Endothelial cell of umbilical vein (primary cell): ENCODE results near the gene GAB2. TPM values are rescaled to one million over a fixed set of nuclear protein-coding genes. Genes with fewer than 3 reads are reported as not detected.

Experiments
- BruUV-seq: library from RNA; stranded (reverse); fragments of 400-500 nt; replicated peaks from 2 replicates; lab custom pipeline; 2021; lab: Mats Ljungman, UMichigan
- CTCF ChIA-PET: fragments of 300-600, 350-600 bp; sonication (Branson Sonifier 250); formaldehyde crosslinking; loops from one replicate; lab custom pipeline; 2021; ENCODE audit warnings: antibody characterized with exemption, inconsistent platforms; lab: Charles Lee
- POLR2A ChIA-PET: fragments of 300-600, 350-600 bp; sonication (Branson Sonifier 250); formaldehyde crosslinking; loops from one replicate; lab custom pipeline; 2021; ENCODE audit warnings: antibody characterized with exemption, inconsistent platforms; lab: Charles Lee
- DNase-seq: peaks from one replicate; pipeline ENCODE4 v3.0.0-alpha.2; 2011; ENCODE audit warnings: low read depth, low spot score
- FAIRE-seq: peaks from 2 replicates; lab custom pipeline; 2011; peaks lifted over from hg19 to GRCh38; lab: Jason Lieb, UNC
- H2AFZ ChIP-seq: 2 replicates; pipeline ENCODE4 v1.6.0; 2012; ENCODE audit warnings: low read depth, low read length, control low read depth, inconsistent platforms
- H3K27ac ChIP-seq: 2 replicates; pipeline ENCODE4 v1.5.1; 2011; ENCODE audit warnings: low read depth, mild to moderate bottlenecking, control low read depth, low read length, moderate library complexity; ENCODE audit not compliant: insufficient read depth
- H3K27me3 ChIP-seq, 2 experiments: 2 replicates each; pipeline versions ENCODE4 v1.6.0 to v1.6.1; 2011; ENCODE audit warnings: low read length in 2 of 2, mixed read lengths in 1 of 2; ENCODE audit not compliant: control insufficient read depth in 2 of 2, insufficient read depth in 2 of 2
- H3K36me3 ChIP-seq, 2 experiments: 2 replicates in 1 of 2; 3 replicates in 1 of 2; pipeline ENCODE4 v1.5.1; 2011; ENCODE audit warnings: low read length in 2 of 2, mild to moderate bottlenecking in 1 of 2, moderate library complexity in 1 of 2; ENCODE audit not compliant: control insufficient read depth in 2 of 2, insufficient read depth in 2 of 2; ENCODE audit errors: extremely low read depth in 1 of 2
- H3K4me1 ChIP-seq: 3 replicates; pipeline ENCODE4 v1.5.1; 2011; ENCODE audit warnings: mild to moderate bottlenecking, low read length; ENCODE audit not compliant: control insufficient read depth, insufficient read depth; ENCODE audit errors: extremely low read depth
- H3K4me2 ChIP-seq: 2 replicates; pipeline ENCODE4 v1.6.1; 2011; ENCODE audit warnings: low read length, control low read depth, mixed read lengths; ENCODE audit not compliant: insufficient read depth
- H3K4me3 ChIP-seq, 3 experiments: fragments of 200-600 bp in 1 of 3; sonication (generic), shearing (Covaris generic) in 1 of 3; replicated peaks in 1 of 3; 2 replicates each; pipeline ENCODE4 v1.5.1; 2011 to 2016; ENCODE audit warnings: control low read depth in 3 of 3, low read length in 3 of 3, mild to moderate bottlenecking in 2 of 3, inconsistent platforms in 1 of 3, low read depth in 1 of 3, moderate library complexity in 1 of 3; ENCODE audit not compliant: insufficient read depth in 1 of 3
- H3K79me2 ChIP-seq: 2 replicates; pipeline ENCODE4 v1.6.0; 2012; ENCODE audit warnings: low read length, inconsistent platforms; ENCODE audit not compliant: control insufficient read depth, insufficient read depth
- H3K9ac ChIP-seq: replicated peaks from 2 replicates; pipeline ENCODE3; 2011; ENCODE audit warnings: low read length, control low read depth; ENCODE audit not compliant: insufficient read depth; ENCODE audit errors: extremely low read depth
- H3K9me1 ChIP-seq: replicated peaks from 3 replicates; pipeline ENCODE4 v1.6.0; 2011; ENCODE audit warnings: mild to moderate bottlenecking, low read length; ENCODE audit not compliant: control insufficient read depth, insufficient read depth; ENCODE audit errors: extremely low read depth
- H3K9me3 ChIP-seq: replicated peaks from 2 replicates; pipeline ENCODE4 v1.5.1; 2012; ENCODE audit warnings: low read length, inconsistent platforms; ENCODE audit not compliant: control insufficient read depth, insufficient read depth
- H4K20me1 ChIP-seq: replicated peaks from 2 replicates; pipeline ENCODE3; 2011; ENCODE audit warnings: mild to moderate bottlenecking, low read length; ENCODE audit not compliant: control insufficient read depth, insufficient read depth; ENCODE audit errors: extremely low read depth
- EZH2 ChIP-seq: IDR thresholded peaks from 2 replicates; pipeline ENCODE4 v1.6.1; 2012; ENCODE audit warnings: borderline replicate concordance, low read depth, mild to moderate bottlenecking, moderate library complexity, low read length, inconsistent platforms; ENCODE audit not compliant: severe bottlenecking
- FOS ChIP-seq: IDR thresholded peaks from 2 replicates; pipeline ENCODE4 v1.6.1; 2011; ENCODE audit warnings: mild to moderate bottlenecking, low read length, moderate library complexity, borderline replicate concordance; ENCODE audit not compliant: insufficient read depth
- GATA2 ChIP-seq: IDR thresholded peaks from 2 replicates; pipeline ENCODE4 v1.7.0; 2011; ENCODE audit warnings: low read depth, mild to moderate bottlenecking, moderate library complexity, mixed read lengths, low read length; ENCODE audit not compliant: insufficient read length, insufficient read depth
- JUN ChIP-seq: IDR thresholded peaks from 2 replicates; pipeline ENCODE4 v1.6.1; 2011; ENCODE audit warnings: borderline replicate concordance, low read depth; ENCODE audit not compliant: insufficient read length, insufficient read depth
- MAX ChIP-seq: IDR thresholded peaks from 2 replicates; pipeline ENCODE4 v1.6.1; 2011; ENCODE audit not compliant: insufficient read depth, insufficient read length
- MYC ChIP-seq: IDR thresholded peaks from one replicate; pipeline ENCODE4 v1.6.1; 2011; ENCODE audit warnings: mild to moderate bottlenecking, low read depth, low read length
- POLR2A ChIP-seq: IDR thresholded peaks from 2 replicates; pipeline ENCODE4 v1.6.1; 2012; ENCODE audit warnings: low read depth, mild to moderate bottlenecking, control low read depth, low read length
- POLR2AphosphoS5 ChIP-seq: IDR thresholded peaks from 2 replicates; pipeline ENCODE4 v1.6.1; 2012; ENCODE audit warnings: low read depth, mild to moderate bottlenecking, control low read depth, low read length, moderate library complexity; ENCODE audit not compliant: insufficient read depth
- dilution Hi-C: fragments of 300-500 bp; cut with MboI; formaldehyde crosslinking; loops from one replicate; pipeline ENCODE4 v1.15.0; 2019; ENCODE audit warnings: low sequenced_read_pairs; ENCODE audit not compliant: extremely low pct_ligation_motif_present
- intact Hi-C: fragments of 100-400 bp; cut with micrococcal nuclease; formaldehyde crosslinking; loops from one replicate; pipeline ENCODE4 v1.10.0; 2022
- polyA plus RNA-seq, 4 experiments: library from polyadenylated mRNA; depleted of rRNA in 3 of 4; stranded (reverse) in 3 of 4; unstranded in 1 of 4; fragments of >200 nt; gene quantifications; 2 replicates each; pipeline versions ENCODE4 v1.2.1 to v1.2.3, GENCODE V29; 2011 to 2012; ENCODE audit warnings: missing spikeins in 1 of 4
- total RNA-seq: library from RNA; stranded (reverse); gene quantifications from 2 replicates; pipeline ENCODE4 v1.2.3, GENCODE V29; 2021
- TF ChIP-seq, protein P1 (sequence below), 2 donors: IDR thresholded peaks; 1 replicate in 1 of 2; 2 replicates in 1 of 2; pipeline ENCODE4 v1.5.1; 2011; ENCODE audit warnings: low read length in 2 of 2, mild to moderate bottlenecking in 2 of 2, moderate library complexity in 2 of 2, control low read depth in 1 of 2, inconsistent platforms in 1 of 2, low read depth in 1 of 2; ENCODE audit not compliant: insufficient read depth in 1 of 2; ENCODE audit errors: extremely low read depth in 1 of 2

The GAB2 gene
- total and polyA plus RNA-seq, 2 donors (not counting 3 experiments of a cell fraction or from before 2014, with no cell fraction given) = 19.6 to 39.6 TPM

DNA sequence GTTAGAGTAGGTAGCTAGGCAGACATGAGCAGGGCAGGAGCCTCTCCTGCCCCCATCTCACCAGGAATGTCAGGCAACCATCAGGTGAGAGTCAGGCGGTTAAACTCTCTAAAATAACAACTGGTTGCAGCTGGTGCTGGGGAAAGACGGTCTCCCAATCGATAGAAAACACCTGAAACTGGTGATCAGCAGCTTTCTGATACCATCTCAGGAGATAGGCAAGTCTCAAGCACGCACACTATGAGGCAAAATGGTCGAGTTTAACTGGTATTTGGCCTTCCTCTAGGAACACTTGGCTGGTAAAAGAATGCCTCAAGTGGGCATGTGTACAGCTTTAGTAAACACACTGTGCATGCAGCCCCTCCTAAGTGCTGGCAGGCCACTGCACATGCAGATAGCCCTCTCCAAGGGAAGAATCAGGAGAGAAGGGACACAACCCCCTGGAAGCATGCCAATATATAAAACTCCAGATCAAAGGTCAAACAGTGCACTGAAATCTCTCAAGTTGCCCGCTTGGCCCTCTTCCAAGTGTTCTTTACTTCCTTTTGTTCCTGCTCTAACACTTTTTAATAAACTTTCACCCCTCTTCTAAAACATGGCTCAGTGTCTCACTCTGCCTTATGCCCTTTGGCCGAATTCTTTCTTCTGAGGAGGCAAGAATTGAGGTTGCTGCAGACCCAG lies 140.2 kb downstream of the GAB2 start:
- Histone ChIP-seq H3K79me2 (peaks cover 15% of the 10 kb centered on the region), H3K9me1 (no peaks in the 10 kb centered on the region), H2AFZ (no peak overlapping the region), H4K20me1 (no peaks in the 10 kb centered on the region), H3K4me1 (peaks cover 24% of the 10 kb centered on the region), H3K27me3 (no peaks in the 10 kb centered on the region), H3K27ac (no peak overlapping the region), H3K36me3 (peaks cover 3 to 4% of the 10 kb centered on the region in 2 experiments), H3K4me2 (no peak overlapping the region), H3K9ac (no peak overlapping the region), H3K9me3 (no peaks in the 10 kb centered on the region), H3K4me3 (no peak overlapping the region)
- intact Hi-C loops (no loop called here), dilution Hi-C loops (no loop called here)
- FAIRE-seq = no peak
- TF ChIP-seq GATA2 = no peak
- TF ChIP-seq JUN = no peak
- no peak for TF ChIP-seq MAX
- no peak for TF ChIP-seq FOS
- TF ChIP-seq, protein P1, sequence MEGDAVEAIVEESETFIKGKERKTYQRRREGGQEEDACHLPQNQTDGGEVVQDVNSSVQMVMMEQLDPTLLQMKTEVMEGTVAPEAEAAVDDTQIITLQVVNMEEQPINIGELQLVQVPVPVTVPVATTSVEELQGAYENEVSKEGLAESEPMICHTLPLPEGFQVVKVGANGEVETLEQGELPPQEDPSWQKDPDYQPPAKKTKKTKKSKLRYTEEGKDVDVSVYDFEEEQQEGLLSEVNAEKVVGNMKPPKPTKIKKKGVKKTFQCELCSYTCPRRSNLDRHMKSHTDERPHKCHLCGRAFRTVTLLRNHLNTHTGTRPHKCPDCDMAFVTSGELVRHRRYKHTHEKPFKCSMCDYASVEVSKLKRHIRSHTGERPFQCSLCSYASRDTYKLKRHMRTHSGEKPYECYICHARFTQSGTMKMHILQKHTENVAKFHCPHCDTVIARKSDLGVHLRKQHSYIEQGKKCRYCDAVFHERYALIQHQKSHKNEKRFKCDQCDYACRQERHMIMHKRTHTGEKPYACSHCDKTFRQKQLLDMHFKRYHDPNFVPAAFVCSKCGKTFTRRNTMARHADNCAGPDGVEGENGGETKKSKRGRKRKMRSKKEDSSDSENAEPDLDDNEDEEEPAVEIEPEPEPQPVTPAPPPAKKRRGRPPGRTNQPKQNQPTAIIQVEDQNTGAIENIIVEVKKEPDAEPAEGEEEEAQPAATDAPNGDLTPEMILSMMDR (IDR thresholded peaks at IDR 0.05; ENCODE audit: extremely low read depth in 1 of 2, insufficient read depth in 1 of 2, low read depth in 1 of 2, low read length in 2 of 2) = no peak
- TF ChIP-seq MYC = no peak
- TF ChIP-seq POLR2A = no peak
- TF ChIP-seq EZH2 = no peak
- no peak for TF ChIP-seq POLR2AphosphoS5
- BruUV-seq = no TSS peak
- ChIA-PET POLR2A (no interaction called here), CTCF (interaction anchor here (0.7 to 1.9 kb wide), 5 partner anchors 15 to 287 kb away, joined by 3 to 5 read pairs (median 3); no protein-coding TSS in a partner anchor)
- peak; percentile 69 for DNase-seq
